SK-N-SH treated with all-trans-retinoic acid at 6 μM for 48 hours (cell line): Measurements from ENCODE around the gene OR4S2.

Experiments used
- ARNTL ChIP-seq: fragments of 450-650 bp; formaldehyde crosslinking; IDR thresholded peaks from 2 replicates; pipeline ENCODE4 v1.5.0; 2020; ENCODE audit warnings: low read depth, mild to moderate bottlenecking, moderate library complexity, borderline replicate concordance
- CSDC2 ChIP-seq: fragments of 250-450 bp; sonication (Bioruptor Pico); IDR thresholded peaks from 2 replicates; pipeline ENCODE4 v1.5.0; 2020; ENCODE audit warnings: mild to moderate bottlenecking, moderate library complexity
- OSR1 ChIP-seq: fragments of 250-450 bp; sonication (Bioruptor Pico); IDR thresholded peaks from 2 replicates; pipeline ENCODE4 v1.8.0; 2022; ENCODE audit warnings: moderate library complexity, mild to moderate bottlenecking, inconsistent platforms
- SNAI2 ChIP-seq: fragments of 250-450 bp; sonication (Bioruptor Pico); IDR thresholded peaks from 2 replicates; pipeline ENCODE4 v1.5.0; 2020; ENCODE audit warnings: mild to moderate bottlenecking, moderate library complexity
- ZC3H10 ChIP-seq: fragments of 250-450 bp; sonication (Bioruptor Pico); IDR thresholded peaks from 2 replicates; pipeline ENCODE4 v1.5.1; 2021; ENCODE audit warnings: mild to moderate bottlenecking, moderate library complexity
- ZFP3 ChIP-seq: fragments of 250-450 bp; sonication (Bioruptor Pico); IDR thresholded peaks from 2 replicates; pipeline ENCODE4 v1.5.0; 2020; ENCODE audit warnings: mild to moderate bottlenecking, moderate library complexity
- ZNF8 ChIP-seq: fragments of 450-650 bp; formaldehyde crosslinking; IDR thresholded peaks from 2 replicates; pipeline ENCODE4 v1.5.0; 2020; ENCODE audit warnings: mild to moderate bottlenecking, moderate library complexity
- TF ChIP-seq, protein P1 (sequence below): fragments of 250-450 bp; sonication (Bioruptor Pico); IDR thresholded peaks from 2 replicates; pipeline ENCODE4 v1.8.0; 2020; ENCODE audit warnings: mild to moderate bottlenecking, moderate library complexity, borderline replicate concordance
- TF ChIP-seq, protein P2 (sequence below): fragments of 250-450 bp; sonication (Bioruptor Pico); IDR thresholded peaks from 2 replicates; pipeline ENCODE4 v1.5.1; 2021; ENCODE audit warnings: mild to moderate bottlenecking, moderate library complexity
- TF ChIP-seq, protein P3 (sequence below): fragments of 250-450 bp; sonication (Bioruptor Pico); IDR thresholded peaks from 2 replicates; pipeline ENCODE4 v1.5.0; 2020; ENCODE audit warnings: mild to moderate bottlenecking, moderate library complexity

DNA sequence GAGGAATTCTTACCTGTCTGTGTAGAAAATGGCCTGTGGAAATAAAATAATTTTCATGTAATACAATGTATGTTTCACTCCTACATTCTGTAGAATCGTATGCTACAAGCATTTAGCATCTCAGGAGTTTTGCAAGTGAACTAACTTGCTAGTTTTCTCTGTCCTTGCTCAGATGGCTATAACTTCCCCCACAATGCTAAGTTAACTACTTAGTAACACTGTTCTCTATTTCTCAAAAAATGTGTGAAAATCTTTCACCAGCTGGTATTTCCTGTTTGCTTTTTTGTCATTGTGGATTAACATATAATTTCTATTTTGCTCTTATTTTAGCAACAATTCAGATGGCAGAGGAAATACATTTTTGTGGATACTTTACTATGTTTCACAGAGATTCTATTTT, 4.4 kb downstream of the OR4S2 start:
- TF ChIP-seq ZC3H10 = no peak
- TF ChIP-seq, protein P1, sequence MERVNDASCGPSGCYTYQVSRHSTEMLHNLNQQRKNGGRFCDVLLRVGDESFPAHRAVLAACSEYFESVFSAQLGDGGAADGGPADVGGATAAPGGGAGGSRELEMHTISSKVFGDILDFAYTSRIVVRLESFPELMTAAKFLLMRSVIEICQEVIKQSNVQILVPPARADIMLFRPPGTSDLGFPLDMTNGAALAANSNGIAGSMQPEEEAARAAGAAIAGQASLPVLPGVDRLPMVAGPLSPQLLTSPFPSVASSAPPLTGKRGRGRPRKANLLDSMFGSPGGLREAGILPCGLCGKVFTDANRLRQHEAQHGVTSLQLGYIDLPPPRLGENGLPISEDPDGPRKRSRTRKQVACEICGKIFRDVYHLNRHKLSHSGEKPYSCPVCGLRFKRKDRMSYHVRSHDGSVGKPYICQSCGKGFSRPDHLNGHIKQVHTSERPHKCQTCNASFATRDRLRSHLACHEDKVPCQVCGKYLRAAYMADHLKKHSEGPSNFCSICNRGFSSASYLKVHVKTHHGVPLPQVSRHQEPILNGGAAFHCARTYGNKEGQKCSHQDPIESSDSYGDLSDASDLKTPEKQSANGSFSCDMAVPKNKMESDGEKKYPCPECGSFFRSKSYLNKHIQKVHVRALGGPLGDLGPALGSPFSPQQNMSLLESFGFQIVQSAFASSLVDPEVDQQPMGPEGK (CRISPR knock-in tag) = no peak
- TF ChIP-seq, protein P2, sequence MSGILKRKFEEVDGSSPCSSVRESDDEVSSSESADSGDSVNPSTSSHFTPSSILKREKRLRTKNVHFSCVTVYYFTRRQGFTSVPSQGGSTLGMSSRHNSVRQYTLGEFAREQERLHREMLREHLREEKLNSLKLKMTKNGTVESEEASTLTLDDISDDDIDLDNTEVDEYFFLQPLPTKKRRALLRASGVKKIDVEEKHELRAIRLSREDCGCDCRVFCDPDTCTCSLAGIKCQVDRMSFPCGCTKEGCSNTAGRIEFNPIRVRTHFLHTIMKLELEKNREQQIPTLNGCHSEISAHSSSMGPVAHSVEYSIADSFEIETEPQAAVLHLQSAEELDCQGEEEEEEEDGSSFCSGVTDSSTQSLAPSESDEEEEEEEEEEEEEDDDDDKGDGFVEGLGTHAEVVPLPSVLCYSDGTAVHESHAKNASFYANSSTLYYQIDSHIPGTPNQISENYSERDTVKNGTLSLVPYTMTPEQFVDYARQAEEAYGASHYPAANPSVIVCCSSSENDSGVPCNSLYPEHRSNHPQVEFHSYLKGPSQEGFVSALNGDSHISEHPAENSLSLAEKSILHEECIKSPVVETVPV (CRISPR knock-in tag) = no peak
- TF ChIP-seq, protein P3, sequence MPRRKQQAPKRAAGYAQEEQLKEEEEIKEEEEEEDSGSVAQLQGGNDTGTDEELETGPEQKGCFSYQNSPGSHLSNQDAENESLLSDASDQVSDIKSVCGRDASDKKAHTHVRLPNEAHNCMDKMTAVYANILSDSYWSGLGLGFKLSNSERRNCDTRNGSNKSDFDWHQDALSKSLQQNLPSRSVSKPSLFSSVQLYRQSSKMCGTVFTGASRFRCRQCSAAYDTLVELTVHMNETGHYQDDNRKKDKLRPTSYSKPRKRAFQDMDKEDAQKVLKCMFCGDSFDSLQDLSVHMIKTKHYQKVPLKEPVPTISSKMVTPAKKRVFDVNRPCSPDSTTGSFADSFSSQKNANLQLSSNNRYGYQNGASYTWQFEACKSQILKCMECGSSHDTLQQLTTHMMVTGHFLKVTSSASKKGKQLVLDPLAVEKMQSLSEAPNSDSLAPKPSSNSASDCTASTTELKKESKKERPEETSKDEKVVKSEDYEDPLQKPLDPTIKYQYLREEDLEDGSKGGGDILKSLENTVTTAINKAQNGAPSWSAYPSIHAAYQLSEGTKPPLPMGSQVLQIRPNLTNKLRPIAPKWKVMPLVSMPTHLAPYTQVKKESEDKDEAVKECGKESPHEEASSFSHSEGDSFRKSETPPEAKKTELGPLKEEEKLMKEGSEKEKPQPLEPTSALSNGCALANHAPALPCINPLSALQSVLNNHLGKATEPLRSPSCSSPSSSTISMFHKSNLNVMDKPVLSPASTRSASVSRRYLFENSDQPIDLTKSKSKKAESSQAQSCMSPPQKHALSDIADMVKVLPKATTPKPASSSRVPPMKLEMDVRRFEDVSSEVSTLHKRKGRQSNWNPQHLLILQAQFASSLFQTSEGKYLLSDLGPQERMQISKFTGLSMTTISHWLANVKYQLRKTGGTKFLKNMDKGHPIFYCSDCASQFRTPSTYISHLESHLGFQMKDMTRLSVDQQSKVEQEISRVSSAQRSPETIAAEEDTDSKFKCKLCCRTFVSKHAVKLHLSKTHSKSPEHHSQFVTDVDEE (CRISPR knock-in tag) = no peak
- no peak for TF ChIP-seq ARNTL (CRISPR knock-in tag)
- no peak for TF ChIP-seq ZFP3 (CRISPR knock-in tag)
- TF ChIP-seq OSR1 = no peak
- no peak for TF ChIP-seq CSDC2 (CRISPR knock-in tag)
- TF ChIP-seq SNAI2 (CRISPR knock-in tag) = no peak
- TF ChIP-seq ZNF8 (CRISPR knock-in tag) = no peak
